HEK293 (cell line): ENCODE results near the gene MFAP5.

Experiments used
- KLF9 ChIP-seq: fragments of 450-650 bp; formaldehyde crosslinking; IDR thresholded peaks from 2 replicates; pipeline ENCODE4 v1.5.1; 2016; ENCODE audit warnings: missing biosample characterization, missing genetic modification characterization, low read depth
- MYNN ChIP-seq: fragments of 450-650 bp; formaldehyde crosslinking; IDR thresholded peaks from 2 replicates; pipeline ENCODE4 v1.5.1; 2016; ENCODE audit warnings: missing biosample characterization, missing genetic modification characterization, borderline replicate concordance
- SP2 ChIP-seq: fragments of 450-650 bp; formaldehyde crosslinking; IDR thresholded peaks from 2 replicates; pipeline ENCODE4 v1.5.1; 2016; ENCODE audit warnings: missing biosample characterization, missing genetic modification characterization
- YY1 ChIP-seq: fragments of 450-650 bp; formaldehyde crosslinking; IDR thresholded peaks from 2 replicates; pipeline ENCODE4 v1.5.1; 2018; ENCODE audit warnings: missing biosample characterization, missing genetic modification characterization
- ZBTB10 ChIP-seq: fragments of 450-650 bp; formaldehyde crosslinking; IDR thresholded peaks from 2 replicates; pipeline ENCODE4 v1.5.1; 2016; ENCODE audit warnings: missing biosample characterization, missing genetic modification characterization
- ZFHX2 ChIP-seq: fragments of 450-650 bp; formaldehyde crosslinking; conservative IDR thresholded peaks from 2 replicates; pipeline ENCODE4 v1.5.1; 2016; ENCODE audit warnings: missing biosample characterization, missing genetic modification characterization
- ZNF16 ChIP-seq: fragments of 450-650 bp; formaldehyde crosslinking; IDR thresholded peaks from 2 replicates; pipeline ENCODE4 v1.5.1; 2016; ENCODE audit warnings: low read depth, missing biosample characterization, missing genetic modification characterization
- ZNF362 ChIP-seq: fragments of 450-650 bp; formaldehyde crosslinking; IDR thresholded peaks from 2 replicates; pipeline ENCODE4 v1.5.1; 2016; ENCODE audit warnings: missing biosample characterization, missing genetic modification characterization
- ZNF398 ChIP-seq: fragments of 450-650 bp; formaldehyde crosslinking; IDR thresholded peaks from 2 replicates; pipeline ENCODE4 v1.5.1; 2017; ENCODE audit warnings: missing biosample characterization, missing genetic modification characterization
- ZNF416 ChIP-seq: fragments of 450-650 bp; formaldehyde crosslinking; IDR thresholded peaks from 2 replicates; pipeline ENCODE4 v1.5.1; 2016; ENCODE audit warnings: missing biosample characterization, missing genetic modification characterization
- ZNF555 ChIP-seq: fragments of 450-650 bp; formaldehyde crosslinking; conservative IDR thresholded peaks from 2 replicates; pipeline ENCODE4 v1.5.1; 2017; ENCODE audit warnings: missing biosample characterization, mild to moderate bottlenecking, missing genetic modification characterization, inconsistent platforms
- TF ChIP-seq, protein P1 (sequence below): fragments of 450-650 bp; formaldehyde crosslinking; IDR thresholded peaks from 2 replicates; pipeline ENCODE4 v1.5.1; 2016; ENCODE audit warnings: missing biosample characterization, missing genetic modification characterization
- TF ChIP-seq, protein P2 (sequence below): fragments of 450-650 bp; formaldehyde crosslinking; IDR thresholded peaks from 2 replicates; pipeline ENCODE4 v1.5.1; 2016; ENCODE audit warnings: missing biosample characterization, missing genetic modification characterization
- TF ChIP-seq, protein P3 (sequence below): fragments of 450-650 bp; formaldehyde crosslinking; IDR thresholded peaks from 2 replicates; pipeline ENCODE4 v1.5.1; 2016; ENCODE audit warnings: missing biosample characterization, missing genetic modification characterization

DNA sequence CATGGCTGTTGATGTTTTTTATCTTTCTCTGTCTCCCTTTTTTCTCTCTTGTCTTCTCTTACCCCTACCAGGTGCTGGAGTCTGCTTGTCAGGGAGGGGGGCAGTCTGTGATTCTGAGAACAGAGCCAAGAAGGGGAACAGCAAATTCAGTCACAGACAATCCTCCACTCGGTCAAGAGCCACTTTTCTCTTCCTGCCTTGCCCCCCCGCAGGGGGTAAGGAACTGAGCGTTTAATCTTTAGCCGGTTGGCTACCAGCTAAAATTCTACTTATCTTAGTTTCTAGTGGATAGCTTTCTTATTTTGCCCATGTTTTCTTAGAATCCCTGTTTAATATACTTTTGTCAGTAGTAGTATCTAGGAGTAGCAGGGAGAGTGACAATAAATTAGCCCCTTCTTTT lies 37.1 kb upstream of the MFAP5 start:
- TF ChIP-seq, protein P1, sequence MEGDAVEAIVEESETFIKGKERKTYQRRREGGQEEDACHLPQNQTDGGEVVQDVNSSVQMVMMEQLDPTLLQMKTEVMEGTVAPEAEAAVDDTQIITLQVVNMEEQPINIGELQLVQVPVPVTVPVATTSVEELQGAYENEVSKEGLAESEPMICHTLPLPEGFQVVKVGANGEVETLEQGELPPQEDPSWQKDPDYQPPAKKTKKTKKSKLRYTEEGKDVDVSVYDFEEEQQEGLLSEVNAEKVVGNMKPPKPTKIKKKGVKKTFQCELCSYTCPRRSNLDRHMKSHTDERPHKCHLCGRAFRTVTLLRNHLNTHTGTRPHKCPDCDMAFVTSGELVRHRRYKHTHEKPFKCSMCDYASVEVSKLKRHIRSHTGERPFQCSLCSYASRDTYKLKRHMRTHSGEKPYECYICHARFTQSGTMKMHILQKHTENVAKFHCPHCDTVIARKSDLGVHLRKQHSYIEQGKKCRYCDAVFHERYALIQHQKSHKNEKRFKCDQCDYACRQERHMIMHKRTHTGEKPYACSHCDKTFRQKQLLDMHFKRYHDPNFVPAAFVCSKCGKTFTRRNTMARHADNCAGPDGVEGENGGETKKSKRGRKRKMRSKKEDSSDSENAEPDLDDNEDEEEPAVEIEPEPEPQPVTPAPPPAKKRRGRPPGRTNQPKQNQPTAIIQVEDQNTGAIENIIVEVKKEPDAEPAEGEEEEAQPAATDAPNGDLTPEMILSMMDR (tag by site-specific recombination), result no peak
- no peak for TF ChIP-seq ZNF16 (tag by site-specific recombination)
- TF ChIP-seq ZNF555 (tag by site-specific recombination), result no peak
- TF ChIP-seq ZBTB10 (tag by site-specific recombination), result no peak
- no peak for TF ChIP-seq KLF9 (tag by site-specific recombination)
- no peak for TF ChIP-seq SP2 (tag by site-specific recombination)
- TF ChIP-seq, protein P2, sequence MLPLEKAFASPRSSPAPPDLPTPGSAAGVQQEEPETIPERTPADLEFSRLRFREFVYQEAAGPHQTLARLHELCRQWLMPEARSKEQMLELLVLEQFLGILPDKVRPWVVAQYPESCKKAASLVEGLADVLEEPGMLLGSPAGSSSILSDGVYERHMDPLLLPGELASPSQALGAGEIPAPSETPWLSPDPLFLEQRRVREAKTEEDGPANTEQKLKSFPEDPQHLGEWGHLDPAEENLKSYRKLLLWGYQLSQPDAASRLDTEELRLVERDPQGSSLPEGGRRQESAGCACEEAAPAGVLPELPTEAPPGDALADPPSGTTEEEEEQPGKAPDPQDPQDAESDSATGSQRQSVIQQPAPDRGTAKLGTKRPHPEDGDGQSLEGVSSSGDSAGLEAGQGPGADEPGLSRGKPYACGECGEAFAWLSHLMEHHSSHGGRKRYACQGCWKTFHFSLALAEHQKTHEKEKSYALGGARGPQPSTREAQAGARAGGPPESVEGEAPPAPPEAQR (tag by site-specific recombination), result no peak
- TF ChIP-seq ZNF416 (tag by site-specific recombination), result no peak
- no peak for TF ChIP-seq MYNN
- TF ChIP-seq ZFHX2, result no peak
- TF ChIP-seq ZNF362 (tag by site-specific recombination), result no peak
- no peak for TF ChIP-seq YY1 (tag by site-specific recombination)
- no peak for TF ChIP-seq ZNF398 (tag by site-specific recombination)
- TF ChIP-seq, protein P3, sequence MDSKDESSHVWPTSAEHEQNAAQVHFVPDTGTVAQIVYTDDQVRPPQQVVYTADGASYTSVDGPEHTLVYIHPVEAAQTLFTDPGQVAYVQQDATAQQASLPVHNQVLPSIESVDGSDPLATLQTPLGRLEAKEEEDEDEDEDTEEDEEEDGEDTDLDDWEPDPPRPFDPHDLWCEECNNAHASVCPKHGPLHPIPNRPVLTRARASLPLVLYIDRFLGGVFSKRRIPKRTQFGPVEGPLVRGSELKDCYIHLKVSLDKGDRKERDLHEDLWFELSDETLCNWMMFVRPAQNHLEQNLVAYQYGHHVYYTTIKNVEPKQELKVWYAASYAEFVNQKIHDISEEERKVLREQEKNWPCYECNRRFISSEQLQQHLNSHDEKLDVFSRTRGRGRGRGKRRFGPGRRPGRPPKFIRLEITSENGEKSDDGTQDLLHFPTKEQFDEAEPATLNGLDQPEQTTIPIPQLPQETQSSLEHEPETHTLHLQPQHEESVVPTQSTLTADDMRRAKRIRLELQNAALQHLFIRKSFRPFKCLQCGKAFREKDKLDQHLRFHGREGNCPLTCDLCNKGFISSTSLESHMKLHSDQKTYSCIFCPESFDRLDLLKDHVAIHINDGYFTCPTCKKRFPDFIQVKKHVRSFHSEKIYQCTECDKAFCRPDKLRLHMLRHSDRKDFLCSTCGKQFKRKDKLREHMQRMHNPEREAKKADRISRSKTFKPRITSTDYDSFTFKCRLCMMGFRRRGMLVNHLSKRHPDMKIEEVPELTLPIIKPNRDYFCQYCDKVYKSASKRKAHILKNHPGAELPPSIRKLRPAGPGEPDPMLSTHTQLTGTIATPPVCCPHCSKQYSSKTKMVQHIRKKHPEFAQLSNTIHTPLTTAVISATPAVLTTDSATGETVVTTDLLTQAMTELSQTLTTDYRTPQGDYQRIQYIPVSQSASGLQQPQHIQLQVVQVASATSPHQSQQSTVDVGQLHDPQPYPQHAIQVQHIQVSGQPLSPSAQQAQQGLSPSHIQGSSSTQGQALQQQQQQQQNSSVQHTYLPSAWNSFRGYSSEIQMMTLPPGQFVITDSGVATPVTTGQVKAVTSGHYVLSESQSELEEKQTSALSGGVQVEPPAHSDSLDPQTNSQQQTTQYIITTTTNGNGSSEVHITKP (tag by site-specific recombination), result no peak
